Brain microvascular endothelial cell (primary cell): ENCODE data around the gene SLC16A3.

Experiments
- DNase-seq: peaks from one replicate; pipeline ENCODE4 v3.0.0-alpha.2; 2020
- H3K27ac ChIP-seq: fragments of 250-450 bp; sonication (Bioruptor Pico); 2 replicates; pipeline ENCODE4 v1.5.1; 2020; ENCODE audit warnings: mild to moderate bottlenecking, moderate library complexity
- H3K27me3 ChIP-seq: fragments of 250-450 bp; sonication (Bioruptor Pico); replicated peaks from 2 replicates; pipeline ENCODE4 v1.5.1; 2020; ENCODE audit warnings: mild to moderate bottlenecking
- H3K36me3 ChIP-seq: fragments of 250-450 bp; sonication (Bioruptor Pico); replicated peaks from 2 replicates; pipeline ENCODE4 v1.5.1; 2020; ENCODE audit warnings: mild to moderate bottlenecking
- H3K4me3 ChIP-seq: 2 replicates; pipeline ENCODE4 v1.5.1; 2011; ENCODE audit warnings: low read depth, mild to moderate bottlenecking, control low read depth, low read length, moderate library complexity
- CTCF ChIP-seq: IDR thresholded peaks from 2 replicates; pipeline ENCODE4 v1.5.1; 2011; ENCODE audit warnings: low read depth, mild to moderate bottlenecking, moderate library complexity, low read length, control low read depth, inconsistent platforms; ENCODE audit errors: missing control alignments
- in situ Hi-C: cut with HindIII; loops from 2 replicates; pipeline ENCODE4 v1.10.0; 2017; ENCODE audit warnings: low sequenced_read_pairs, low pct_ligation_motif_present

Gene SLC16A3

GRCh38 chr17:82219753-82220709 lies 8.8 kb upstream of the SLC16A3 start:
- H3K27ac ChIP-seq, result no peak overlapping the region
- TF ChIP-seq CTCF, result no peak
- DNase-seq, result no peak
- H3K4me3 ChIP-seq, result no peak overlapping the region
- in situ Hi-C loops, result no loop called here
- H3K36me3 ChIP-seq, result no peaks in the 10 kb centered on the region
- H3K27me3 ChIP-seq, result no peaks in the 10 kb centered on the region

- in situ Hi-C loops, result no loop called here
- Histone ChIP-seq H3K36me3 (no peaks in the 10 kb centered on the region), H3K4me3 (no peak overlapping the region), H3K27me3 (no peaks in the 10 kb centered on the region), H3K27ac (no peak overlapping the region)
- no peak for DNase-seq
- TF ChIP-seq CTCF, result no peak
Observed at GRCh38 chr17:82221341-82221902, 7.4 kb upstream of the SLC16A3 start.

- no peaks in the 10 kb centered on the region for H3K27me3 ChIP-seq
- no peak for DNase-seq
- in situ Hi-C loops, result no loop called here
- no peak overlapping the region for H3K27ac ChIP-seq
- H3K36me3 ChIP-seq, result no peaks in the 10 kb centered on the region
- H3K4me3 ChIP-seq, result no peak overlapping the region
- TF ChIP-seq CTCF, result no peak
Observed at GRCh38 chr17:82222816-82223215, 6.0 kb upstream of the SLC16A3 start.

GRCh38 chr17:82223517-82223916 lies 5.3 kb upstream of the SLC16A3 start:
- Histone ChIP-seq H3K36me3 (no peaks in the 10 kb centered on the region), H3K27me3 (no peaks in the 10 kb centered on the region), H3K4me3 (no peak overlapping the region), H3K27ac (no peak overlapping the region)
- no peak for DNase-seq
- TF ChIP-seq CTCF, result no peak
- in situ Hi-C loops, result no loop called here

- no peak for TF ChIP-seq CTCF
- Histone ChIP-seq H3K4me3 (no peak overlapping the region), H3K27me3 (no peaks in the 10 kb centered on the region), H3K36me3 (no peaks in the 10 kb centered on the region), H3K27ac (no peak overlapping the region)
- in situ Hi-C loops, result no loop called here
- DNase-seq, result no peak
Observed at GRCh38 chr17:82224666-82225065, 4.2 kb upstream of the SLC16A3 start.
